Measurements from ENCODE around the gene GPR158. TPM values are rescaled to one million over a fixed set of nuclear protein-coding genes. Genes with fewer than 3 reads are reported as not detected.

GPR158 gene
- total RNA-seq, 1 experiment from 2014 or later, result 2.9 TPM

GRCh38 chr10:25296324-25296723 lies 121.5 kb downstream of the GPR158 start:
- TF ChIP-seq CBX3 (IDR thresholded peaks at IDR 0.05; ENCODE audit: low read depth) (no peak), MAX (IDR thresholded peaks at IDR 0.05) (no peak), FOSL1 (IDR thresholded peaks at IDR 0.05; ENCODE audit: low read depth) (no peak), JUND (IDR thresholded peaks at IDR 0.05) (no peak), ZBTB33 (IDR thresholded peaks at IDR 0.05; ENCODE audit: extremely low read depth, insufficient replicate concordance, low read length) (no peak), POLR2A (IDR thresholded peaks at IDR 0.05; ENCODE audit: borderline replicate concordance, extremely low read depth, insufficient read depth, insufficient read length) (no peak), SP1 (IDR thresholded peaks at IDR 0.05; ENCODE audit: low read depth) (no peak)
- no TSS peak for BruUV-seq (replicated peaks)
- ATAC-seq (no peak), DNase-seq (ENCODE audit: low read depth, low spot score) (no peak)
- Histone ChIP-seq H3K4me1 (ENCODE audit: control insufficient read depth in 1 of 2, insufficient read depth in 2 of 2, low read length in 2 of 2) (peaks cover 6 to 21% of the 10 kb centered on the region in 2 experiments; a peak in 3 of 4 replicates), H3K36me3 (ENCODE audit: control insufficient read depth in 1 of 2, insufficient read depth in 2 of 2, low read length in 2 of 2) (no peaks in the 10 kb centered on the region), H4K20me1 (ENCODE audit: insufficient read depth) (no peaks in the 10 kb centered on the region), H3K27me3 (ENCODE audit: insufficient read depth, low read length) (no peaks in the 10 kb centered on the region), H2AFZ (ENCODE audit: low read depth, low read length, poor library complexity, severe bottlenecking) (no peak overlapping the region), H3K79me2 (ENCODE audit: insufficient read depth, low read length) (no peaks in the 10 kb centered on the region), H3K4me2 (ENCODE audit: low read length) (no peak overlapping the region), H3K9me2 (ENCODE audit: insufficient read depth) (no peaks in the 10 kb centered on the region), H3K9me3 (ENCODE audit: control insufficient read depth in 1 of 2, insufficient read depth in 1 of 2, low read depth in 1 of 2, low read length in 2 of 2) (no peaks in the 10 kb centered on the region), H3K9ac (ENCODE audit: low read length) (no peak overlapping the region), H3K27ac (ENCODE audit: low read depth, low read length) (no peak overlapping the region), H3K4me3 (replicated peaks in 1 of 2; ENCODE audit: low read depth in 1 of 2, low read length in 2 of 2) (no peak overlapping the region)
- CTCF ChIA-PET, result no interaction called here
- POLR2A ChIA-PET, result no interaction called here
- intact Hi-C loops (cut with micrococcal nuclease), result no loop called here
- RAD21 ChIA-PET (ENCODE audit: low non-redundant PET in 1 of 2, low total read pairs in 2 of 2, uncharacterized antibody in 2 of 2, unreplicated experiment in 2 of 2), result no interaction called here

GRCh38 chr10:25297466-25297865 lies 122.7 kb downstream of the GPR158 start:
- H3K9me2 ChIP-seq (ENCODE audit: insufficient read depth), result no peaks in the 10 kb centered on the region
- H3K4me2 ChIP-seq (ENCODE audit: low read length), result no peak overlapping the region
- H4K20me1 ChIP-seq (ENCODE audit: insufficient read depth), result no peaks in the 10 kb centered on the region
- no peaks in the 10 kb centered on the region for H3K36me3 ChIP-seq (ENCODE audit: control insufficient read depth in 1 of 2, insufficient read depth in 2 of 2, low read length in 2 of 2)
- TF ChIP-seq ELF1 (IDR thresholded peaks at IDR 0.05; ENCODE audit: borderline replicate concordance, low read depth) (no peak), CTCF (IDR thresholded peaks at IDR 0.05 in 2 of 3, conservative IDR thresholded peaks at IDR 0.05 in 1 of 3; ENCODE audit: borderline replicate concordance in 1 of 3, insufficient read depth in 1 of 3, low read depth in 2 of 3, low read length in 2 of 3) (no peak), ATF3 (IDR thresholded peaks at IDR 0.05) (no peak), MAX (IDR thresholded peaks at IDR 0.05) (no peak), TCF7L2 (IDR thresholded peaks at IDR 0.05; ENCODE audit: borderline replicate concordance, extremely low read depth, insufficient read depth, insufficient read length) (no peak), ZBTB33 (IDR thresholded peaks at IDR 0.05; ENCODE audit: extremely low read depth, insufficient replicate concordance, low read length) (no peak), JUND (IDR thresholded peaks at IDR 0.05) (no peak), POLR2A (IDR thresholded peaks at IDR 0.05; ENCODE audit: borderline replicate concordance, extremely low read depth, insufficient read depth, insufficient read length) (no peak), CEBPB (IDR thresholded peaks at IDR 0.05; ENCODE audit: low read depth) (no peak)
- no peak overlapping the region for H3K9ac ChIP-seq (ENCODE audit: low read length)
- peaks cover 6 to 21% of the 10 kb centered on the region in 2 experiments; a peak in 3 of 4 replicates for H3K4me1 ChIP-seq (ENCODE audit: control insufficient read depth in 1 of 2, insufficient read depth in 2 of 2, low read length in 2 of 2)
- ATAC-seq (no peak), DNase-seq (ENCODE audit: low read depth, low spot score) (no peak)
- no peak overlapping the region for H3K27ac ChIP-seq (ENCODE audit: low read depth, low read length)
- POLR2A ChIA-PET, result no interaction called here
- intact Hi-C loops (cut with micrococcal nuclease), result no loop called here
- H3K27me3 ChIP-seq (ENCODE audit: insufficient read depth, low read length), result no peaks in the 10 kb centered on the region
- H3K4me3 ChIP-seq (replicated peaks in 1 of 2; ENCODE audit: low read depth in 1 of 2, low read length in 2 of 2), result no peak overlapping the region
- H3K79me2 ChIP-seq (ENCODE audit: insufficient read depth, low read length), result no peaks in the 10 kb centered on the region
- RAD21 ChIA-PET (ENCODE audit: low non-redundant PET in 1 of 2, low total read pairs in 2 of 2, uncharacterized antibody in 2 of 2, unreplicated experiment in 2 of 2), result no interaction called here
- CTCF ChIA-PET, result no interaction called here
- no peaks in the 10 kb centered on the region for H3K9me3 ChIP-seq (ENCODE audit: control insufficient read depth in 1 of 2, insufficient read depth in 1 of 2, low read depth in 1 of 2, low read length in 2 of 2)
- H2AFZ ChIP-seq (ENCODE audit: low read depth, low read length, poor library complexity, severe bottlenecking), result no peak overlapping the region
- BruUV-seq (replicated peaks), result no TSS peak
